K562 (cell line): Measurements from ENCODE around the gene TCAF1. TPM values are rescaled to one million over a fixed set of nuclear protein-coding genes. Genes with fewer than 3 reads are reported as not detected.

Source experiments
- CBX1 ChIP-seq: sonication (generic); IDR thresholded peaks from 2 replicates; pipeline ENCODE4 v1.6.1; 2016; ENCODE audit warnings: antibody characterized with exemption, low read depth, mild to moderate bottlenecking
- E2F3 ChIP-seq: fragments of 250-450 bp; sonication (Bioruptor Pico); IDR thresholded peaks from 2 replicates; pipeline ENCODE4 v1.4.0; 2020; ENCODE audit warnings: mild to moderate bottlenecking
- ERF ChIP-seq: fragments of 450-650 bp; formaldehyde crosslinking; IDR thresholded peaks from 2 replicates; pipeline ENCODE4 v1.4.0; 2020; ENCODE audit warnings: mild to moderate bottlenecking, mixed read lengths
- FOXJ2 ChIP-seq: fragments of 200-800 bp; sonication (Bioruptor generic); IDR thresholded peaks from 2 replicates; pipeline ENCODE4 v1.6.1; 2016; ENCODE audit warnings: missing genetic modification characterization, missing compliant biosample characterization
- HDAC8 ChIP-seq: fragments of 450-650 bp; IDR thresholded peaks from 2 replicates; pipeline ENCODE4 v1.6.1; 2016; ENCODE audit warnings: mild to moderate bottlenecking, missing genetic modification characterization, moderate library complexity, missing compliant biosample characterization
- KLF13 ChIP-seq: fragments of 450-650 bp; IDR thresholded peaks from 2 replicates; pipeline ENCODE4 v1.6.1; 2016; ENCODE audit warnings: missing genetic modification characterization, low read depth, mild to moderate bottlenecking, missing compliant biosample characterization, moderate library complexity, borderline replicate concordance
- POLR2A ChIP-seq: fragments of 450-650 bp; conservative IDR thresholded peaks from 2 replicates; pipeline ENCODE4 v1.6.1; 2016
- POLR2AphosphoS5 ChIP-seq: IDR thresholded peaks from 2 replicates; pipeline ENCODE4 v1.6.1; 2011; ENCODE audit warnings: mild to moderate bottlenecking, low read depth, low read length, moderate library complexity; ENCODE audit not compliant: control insufficient read depth, insufficient read depth
- POLR2B ChIP-seq: fragments of 450-650 bp; IDR thresholded peaks from 2 replicates; pipeline ENCODE4 v1.6.1; 2018; ENCODE audit warnings: low read depth; ENCODE audit not compliant: partially characterized antibody
- PRMT5 ChIP-seq: sonication (generic); formaldehyde crosslinking; IDR thresholded peaks from 2 replicates; pipeline ENCODE4 v1.5.0; 2020; ENCODE audit warnings: missing genetic modification reagents
- SMARCB1 ChIP-seq: IDR thresholded peaks from 2 replicates; pipeline ENCODE4 v1.6.1; 2011; ENCODE audit warnings: improper control_type of control experiment, low read depth; ENCODE audit not compliant: insufficient read length
- SREBF1 ChIP-seq: fragments of 150-350 bp; IDR thresholded peaks from 2 replicates; pipeline ENCODE4 v1.6.1; 2014; ENCODE audit warnings: antibody characterized with exemption, low read depth, low read length, borderline replicate concordance
- ZEB2 ChIP-seq: fragments of 450-650 bp; IDR thresholded peaks from 2 replicates; pipeline ENCODE4 v1.6.1; 2016
- ZNF274 ChIP-seq: IDR thresholded peaks from 2 replicates; pipeline ENCODE4 v1.6.1; 2011; ENCODE audit warnings: low read depth, mild to moderate bottlenecking, low read length, moderate library complexity, borderline replicate concordance
- polyA plus RNA-seq, 8 experiments: library from polyadenylated mRNA; depleted of rRNA in 4 of 8; stranded (reverse) in 5 of 8; unstranded in 3 of 8; fragments of >200 nt; fragmentation: Nextera tagmentation in 2 of 8; fragmentation: Illumina TruSeq in 1 of 8; extraction: Ambion mirVana in 2 of 8; extraction: Trizol in 1 of 8; gene quantifications; 2 replicates each; pipeline versions ENCODE4 v1.2.1 to v1.2.3, GENCODE V29; 2011 to 2014; ENCODE audit warnings: inconsistent platforms in 1 of 8, missing spikeins in 1 of 8
- total RNA-seq, 7 experiments: library from RNA; depleted of rRNA in 6 of 7; stranded (reverse); fragments of >200 nt in 6 of 7; fragmentation: Illumina TruSeq in 2 of 7; extraction: Trizol in 2 of 7; gene quantifications; 2 replicates each; pipeline versions ENCODE4 v1.2.1 to v1.2.3, GENCODE V29; 2011 to 2021; ENCODE audit warnings: low replicate concordance in 1 of 7
- TF ChIP-seq, protein P1 (sequence below): fragments of 250-450 bp; sonication (Bioruptor Pico); IDR thresholded peaks from 2 replicates; pipeline ENCODE4 v1.8.0; 2022; ENCODE audit warnings: moderate library complexity, mild to moderate bottlenecking, inconsistent platforms
- TF ChIP-seq, protein P2 (sequence below), 2 experiments: fragments of 250-450 bp in 1 of 2; fragments of 450-650 bp in 1 of 2; sonication (Bioruptor Pico) in 1 of 2; IDR thresholded peaks; 2 replicates each; pipeline versions ENCODE4 v1.6.1 to v1.8.0; 2016 to 2021; ENCODE audit warnings: mild to moderate bottlenecking in 2 of 2, moderate library complexity in 2 of 2, missing compliant biosample characterization in 1 of 2, missing genetic modification characterization in 1 of 2
- TF ChIP-seq, protein P3 (sequence below): fragments of 250-450 bp; sonication (Bioruptor Pico); IDR thresholded peaks from 2 replicates; pipeline ENCODE4 v1.8.0; 2021; ENCODE audit warnings: borderline replicate concordance, mild to moderate bottlenecking, moderate library complexity; ENCODE audit not compliant: poor library complexity, severe bottlenecking
- TF ChIP-seq, protein P4 (sequence below): fragments of 450-650 bp; formaldehyde crosslinking; IDR thresholded peaks from 2 replicates; pipeline ENCODE4 v1.4.0; 2020; ENCODE audit warnings: mild to moderate bottlenecking, moderate library complexity
- TF ChIP-seq, protein P5 (sequence below), 2 experiments: IDR thresholded peaks; 2 replicates each; pipeline ENCODE4 v1.6.1; 2012; ENCODE audit warnings: improper control_type of control experiment in 2 of 2, low read depth in 2 of 2, low read length in 2 of 2, borderline replicate concordance in 1 of 2
- TF ChIP-seq, protein P6 (sequence below): sonication (generic); formaldehyde crosslinking; IDR thresholded peaks from 2 replicates; pipeline ENCODE4 v1.8.0; 2023; ENCODE audit warnings: mild to moderate bottlenecking, missing genetic modification reagents

Gene TCAF1
- total and polyA plus RNA-seq, 9 of the 15 experiments (the other 6 are each of a cell fraction or from before 2014, with no cell fraction given), result 6.2 to 52.2 (median 24.4) TPM

DNA sequence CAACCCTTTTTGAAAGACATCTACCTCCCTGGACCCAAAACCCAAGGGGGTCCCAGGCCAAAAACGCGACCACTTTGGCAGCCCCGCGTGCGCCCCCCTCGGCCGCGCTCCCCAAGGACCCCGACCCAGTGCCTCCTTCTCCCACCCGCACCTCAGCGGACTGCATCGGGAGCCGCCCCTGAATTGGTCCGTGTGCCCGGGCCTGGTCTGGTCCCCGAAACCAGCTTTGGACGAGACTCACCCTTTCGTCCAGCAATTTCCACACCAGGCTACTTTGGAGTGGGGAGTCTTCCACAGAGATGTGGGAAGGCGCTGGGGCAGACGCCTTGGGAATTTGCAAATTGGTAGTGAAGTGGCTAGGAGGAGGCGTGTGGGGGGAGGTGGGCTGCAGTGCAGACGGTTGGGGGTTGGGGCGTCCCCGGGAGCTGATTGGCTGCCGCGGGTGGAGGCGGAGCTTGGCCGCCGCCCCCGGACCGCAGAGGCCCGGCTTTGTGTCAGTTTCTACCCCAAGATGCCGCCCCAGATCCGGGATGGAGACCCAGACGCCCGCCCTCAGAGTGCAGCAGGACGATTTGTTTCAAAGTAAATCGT is 16.9 kb downstream of the TCAF1 start (continued):
- no peak for TF ChIP-seq ZEB2
- TF ChIP-seq, protein P1, sequence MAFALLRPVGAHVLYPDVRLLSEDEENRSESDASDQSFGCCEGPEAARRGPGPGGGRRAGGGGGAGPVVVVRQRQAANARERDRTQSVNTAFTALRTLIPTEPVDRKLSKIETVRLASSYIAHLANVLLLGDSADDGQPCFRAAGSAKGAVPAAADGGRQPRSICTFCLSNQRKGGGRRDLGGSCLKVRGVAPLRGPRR (CRISPR knock-in tag), result no peak
- no peak for TF ChIP-seq HDAC8
- TF ChIP-seq SREBF1, result no peak
- TF ChIP-seq POLR2AphosphoS5, result peak; percentile 61; the same call in 1 of the 2 replicates
- no peak for TF ChIP-seq ERF (CRISPR knock-in tag)
- TF ChIP-seq, protein P2, sequence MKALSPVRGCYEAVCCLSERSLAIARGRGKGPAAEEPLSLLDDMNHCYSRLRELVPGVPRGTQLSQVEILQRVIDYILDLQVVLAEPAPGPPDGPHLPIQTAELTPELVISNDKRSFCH (CRISPR knock-in tag; IDR thresholded peaks at IDR 0.05), result no peak
- TF ChIP-seq, protein P2 (tag; IDR thresholded peaks at IDR 0.05), result no peak
- TF ChIP-seq, protein P3, sequence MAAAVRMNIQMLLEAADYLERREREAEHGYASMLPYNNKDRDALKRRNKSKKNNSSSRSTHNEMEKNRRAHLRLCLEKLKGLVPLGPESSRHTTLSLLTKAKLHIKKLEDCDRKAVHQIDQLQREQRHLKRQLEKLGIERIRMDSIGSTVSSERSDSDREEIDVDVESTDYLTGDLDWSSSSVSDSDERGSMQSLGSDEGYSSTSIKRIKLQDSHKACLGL (CRISPR knock-in tag), result no peak
- TF ChIP-seq, protein P4, sequence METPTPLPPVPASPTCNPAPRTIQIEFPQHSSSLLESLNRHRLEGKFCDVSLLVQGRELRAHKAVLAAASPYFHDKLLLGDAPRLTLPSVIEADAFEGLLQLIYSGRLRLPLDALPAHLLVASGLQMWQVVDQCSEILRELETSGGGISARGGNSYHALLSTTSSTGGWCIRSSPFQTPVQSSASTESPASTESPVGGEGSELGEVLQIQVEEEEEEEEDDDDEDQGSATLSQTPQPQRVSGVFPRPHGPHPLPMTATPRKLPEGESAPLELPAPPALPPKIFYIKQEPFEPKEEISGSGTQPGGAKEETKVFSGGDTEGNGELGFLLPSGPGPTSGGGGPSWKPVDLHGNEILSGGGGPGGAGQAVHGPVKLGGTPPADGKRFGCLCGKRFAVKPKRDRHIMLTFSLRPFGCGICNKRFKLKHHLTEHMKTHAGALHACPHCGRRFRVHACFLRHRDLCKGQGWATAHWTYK (CRISPR knock-in tag), result no peak
- no peak for TF ChIP-seq E2F3
- TF ChIP-seq FOXJ2 (tag), result no peak
- peak; percentile 43 for TF ChIP-seq POLR2B
- TF ChIP-seq, protein P5, sequence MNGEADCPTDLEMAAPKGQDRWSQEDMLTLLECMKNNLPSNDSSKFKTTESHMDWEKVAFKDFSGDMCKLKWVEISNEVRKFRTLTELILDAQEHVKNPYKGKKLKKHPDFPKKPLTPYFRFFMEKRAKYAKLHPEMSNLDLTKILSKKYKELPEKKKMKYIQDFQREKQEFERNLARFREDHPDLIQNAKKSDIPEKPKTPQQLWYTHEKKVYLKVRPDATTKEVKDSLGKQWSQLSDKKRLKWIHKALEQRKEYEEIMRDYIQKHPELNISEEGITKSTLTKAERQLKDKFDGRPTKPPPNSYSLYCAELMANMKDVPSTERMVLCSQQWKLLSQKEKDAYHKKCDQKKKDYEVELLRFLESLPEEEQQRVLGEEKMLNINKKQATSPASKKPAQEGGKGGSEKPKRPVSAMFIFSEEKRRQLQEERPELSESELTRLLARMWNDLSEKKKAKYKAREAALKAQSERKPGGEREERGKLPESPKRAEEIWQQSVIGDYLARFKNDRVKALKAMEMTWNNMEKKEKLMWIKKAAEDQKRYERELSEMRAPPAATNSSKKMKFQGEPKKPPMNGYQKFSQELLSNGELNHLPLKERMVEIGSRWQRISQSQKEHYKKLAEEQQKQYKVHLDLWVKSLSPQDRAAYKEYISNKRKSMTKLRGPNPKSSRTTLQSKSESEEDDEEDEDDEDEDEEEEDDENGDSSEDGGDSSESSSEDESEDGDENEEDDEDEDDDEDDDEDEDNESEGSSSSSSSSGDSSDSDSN (IDR thresholded peaks at IDR 0.05; ENCODE audit: borderline replicate concordance in 1 of 2, low read depth in 2 of 2, low read length in 2 of 2), result no peak
- 0 out of 2 replicates have a peak, but pooled peaks have one; percentile 59 for TF ChIP-seq CBX1
- TF ChIP-seq KLF13 (tag), result no peak
- TF ChIP-seq, protein P6, sequence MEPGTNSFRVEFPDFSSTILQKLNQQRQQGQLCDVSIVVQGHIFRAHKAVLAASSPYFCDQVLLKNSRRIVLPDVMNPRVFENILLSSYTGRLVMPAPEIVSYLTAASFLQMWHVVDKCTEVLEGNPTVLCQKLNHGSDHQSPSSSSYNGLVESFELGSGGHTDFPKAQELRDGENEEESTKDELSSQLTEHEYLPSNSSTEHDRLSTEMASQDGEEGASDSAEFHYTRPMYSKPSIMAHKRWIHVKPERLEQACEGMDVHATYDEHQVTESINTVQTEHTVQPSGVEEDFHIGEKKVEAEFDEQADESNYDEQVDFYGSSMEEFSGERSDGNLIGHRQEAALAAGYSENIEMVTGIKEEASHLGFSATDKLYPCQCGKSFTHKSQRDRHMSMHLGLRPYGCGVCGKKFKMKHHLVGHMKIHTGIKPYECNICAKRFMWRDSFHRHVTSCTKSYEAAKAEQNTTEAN (CRISPR knock-in tag), result no peak
- TF ChIP-seq POLR2A, result peak; percentile 54; the same call in 1 of the 2 replicates
- no peak for TF ChIP-seq ZNF274
- TF ChIP-seq SMARCB1, result no peak
- TF ChIP-seq PRMT5 (CRISPR knock-in tag), result no peak
